Activated naive CD4-positive, alpha-beta T cell treated with anti-CD3 and anti-CD28 coated beads, Interleukin-2, amount 10 ng/mL, durations not matched to agents 7 days and 5 days (primary cell): ENCODE measurements around the gene SELL.
"Not testable (repeated sequence)": the region's sequence is repeated elsewhere in the genome, so short reads cannot be mapped to it uniquely, and the experiment has no call there.

Experiments
- CTCF ChIA-PET: fragments of 350-600 bp; sonication (Branson Sonifier 250); formaldehyde crosslinking; loops from one replicate; lab custom pipeline; 2021; ENCODE audit warnings: antibody characterized with exemption; lab: Charles Lee
- DNase-seq: peaks from one replicate; pipeline ENCODE4 v3.0.0-alpha.2; 2020
- H3K27ac Mint-ChIP-seq: one replicate; pipeline ENCODE4 v1.8.0; 2021; ENCODE audit warnings: mild to moderate bottlenecking, moderate library complexity, mixed read lengths
- H3K27me3 Mint-ChIP-seq: one replicate; pipeline ENCODE4 v1.8.0; 2021; ENCODE audit warnings: mild to moderate bottlenecking, mixed read lengths
- H3K36me3 Mint-ChIP-seq: one replicate; pipeline ENCODE4 v1.8.0; 2021; ENCODE audit warnings: mixed read lengths
- H3K4me1 Mint-ChIP-seq: one replicate; pipeline ENCODE4 v1.8.0; 2021; ENCODE audit warnings: mixed read lengths
- H3K4me3 Mint-ChIP-seq: one replicate; pipeline ENCODE4 v1.8.0; 2021; ENCODE audit warnings: mild to moderate bottlenecking, moderate library complexity, mixed read lengths
- H3K9me3 Mint-ChIP-seq: one replicate; pipeline ENCODE4 v1.8.0; 2021; ENCODE audit warnings: mixed read lengths

The SELL gene

GRCh38 chr1:169670836-169671235 lies 40.6 kb downstream of the SELL start:
- CTCF ChIA-PET, result interaction anchor here (1.0 to 2.6 kb wide), 4 partner anchors 10 to 69 kb away, joined by 3 to 7 read pairs (median 5); no protein-coding TSS in a partner anchor
- H3K27me3 Mint-ChIP-seq, result no peaks in the 10 kb centered on the region
- H3K9me3 Mint-ChIP-seq, result peaks cover 27% of the 10 kb centered on the region
- H3K36me3 Mint-ChIP-seq, result peaks cover 25% of the 10 kb centered on the region
- peaks cover 57% of the 10 kb centered on the region for H3K4me1 Mint-ChIP-seq
- DNase-seq, result no peak
- no peak overlapping the region for H3K4me3 Mint-ChIP-seq
- H3K27ac Mint-ChIP-seq, result peak overlapping the region; percentile 68

- peaks cover 25% of the 10 kb centered on the region for H3K36me3 Mint-ChIP-seq
- not testable (repeated sequence) for H3K27me3 Mint-ChIP-seq, H3K4me3 Mint-ChIP-seq, DNase-seq, H3K27ac Mint-ChIP-seq
- peaks cover 28% of the 10 kb centered on the region for H3K9me3 Mint-ChIP-seq
- CTCF ChIA-PET, result interaction anchor here (1.0 to 2.6 kb wide), 4 partner anchors 10 to 68 kb away, joined by 3 to 7 read pairs (median 5); no protein-coding TSS in a partner anchor
- peaks cover 53% of the 10 kb centered on the region for H3K4me1 Mint-ChIP-seq
These were observed 41.2 kb downstream of the SELL start for GRCh38 chr1:169670244-169670643.

- Mint-ChIP-seq H3K4me3 (peak overlapping the region; percentile 21), H3K4me1 (peaks cover 59% of the 10 kb centered on the region), H3K27ac (peak overlapping the region; percentile 92), H3K36me3 (peaks cover 27% of the 10 kb centered on the region), H3K9me3 (peaks cover 35% of the 10 kb centered on the region)
- CTCF ChIA-PET, result interaction anchor here (0.7 kb wide), 1 partner anchor 26 kb away, joined by 3 read pairs; no protein-coding TSS in a partner anchor
- peak; percentile 40 for DNase-seq
- H3K27me3 Mint-ChIP-seq, result not testable (repeated sequence)
These were observed 43.5 kb downstream of the SELL start for GRCh38 chr1:169667699-169668596.

GRCh38 chr1:169667227-169667639 lies 44.2 kb downstream of the SELL start:
- CTCF ChIA-PET, H3K27me3 Mint-ChIP-seq, DNase-seq: not testable (repeated sequence)
- H3K4me1 Mint-ChIP-seq, result peaks cover 63% of the 10 kb centered on the region
- peak overlapping the region; percentile 21 for H3K4me3 Mint-ChIP-seq
- peak overlapping the region; percentile 92 for H3K27ac Mint-ChIP-seq
- peaks cover 32% of the 10 kb centered on the region for H3K9me3 Mint-ChIP-seq
- H3K36me3 Mint-ChIP-seq, result peaks cover 24% of the 10 kb centered on the region

GRCh38 chr1:169662680-169663079 lies 48.7 kb downstream of the SELL start:
- H3K27ac Mint-ChIP-seq, CTCF ChIA-PET, H3K4me3 Mint-ChIP-seq, DNase-seq, H3K27me3 Mint-ChIP-seq: not testable (repeated sequence)
- Mint-ChIP-seq H3K4me1 (peaks cover 63% of the 10 kb centered on the region), H3K9me3 (peaks cover 44% of the 10 kb centered on the region), H3K36me3 (peaks cover 39% of the 10 kb centered on the region)

- CTCF ChIA-PET, H3K27ac Mint-ChIP-seq, H3K27me3 Mint-ChIP-seq, DNase-seq, H3K4me3 Mint-ChIP-seq: not testable (repeated sequence)
- peaks cover 39% of the 10 kb centered on the region for H3K36me3 Mint-ChIP-seq
- peaks cover 60% of the 10 kb centered on the region for H3K4me1 Mint-ChIP-seq
- H3K9me3 Mint-ChIP-seq, result peaks cover 44% of the 10 kb centered on the region
These were observed 50.4 kb downstream of the SELL start for GRCh38 chr1:169661066-169661465.

- CTCF ChIA-PET, result interaction anchor here (0.9 kb wide), 1 partner anchor 73 kb away, joined by 3 read pairs; the partner anchor contains the start of gene F5
- H3K27ac Mint-ChIP-seq, DNase-seq, H3K27me3 Mint-ChIP-seq, H3K4me3 Mint-ChIP-seq: not testable (repeated sequence)
- Mint-ChIP-seq H3K9me3 (peaks cover 37% of the 10 kb centered on the region), H3K4me1 (peaks cover 64% of the 10 kb centered on the region), H3K36me3 (peaks cover 38% of the 10 kb centered on the region)
These were observed 52.6 kb downstream of the SELL start for GRCh38 chr1:169658777-169659176.

GRCh38 chr1:169653873-169654272 lies 57.5 kb downstream of the SELL start:
- CTCF ChIA-PET, result interaction anchor here (1.5 kb wide), 1 partner anchor 52 kb away, joined by 5 read pairs; no protein-coding TSS in a partner anchor

GRCh38 chr1:169651035-169651434 lies 60.4 kb downstream of the SELL start:
- Mint-ChIP-seq H3K36me3 (peaks cover 25% of the 10 kb centered on the region), H3K9me3 (peaks cover 14% of the 10 kb centered on the region), H3K27ac (no peak overlapping the region), H3K4me1 (peaks cover 35% of the 10 kb centered on the region), H3K4me3 (no peak overlapping the region), H3K27me3 (no peaks in the 10 kb centered on the region)
- CTCF ChIA-PET, result interaction anchor here (1.8 kb wide), 1 partner anchor 49 kb away, joined by 7 read pairs; no protein-coding TSS in a partner anchor
- no peak for DNase-seq

More at GRCh38 chr1:169653873-169654272, 57.5 kb downstream of the SELL start:
- Mint-ChIP-seq H3K4me1 (peaks cover 47% of the 10 kb centered on the region), H3K4me3 (no peak overlapping the region), H3K36me3 (peaks cover 25% of the 10 kb centered on the region), H3K27me3 (no peaks in the 10 kb centered on the region), H3K27ac (no peak overlapping the region), H3K9me3 (peaks cover 15% of the 10 kb centered on the region)
- no peak for DNase-seq

- DNase-seq, result no peak
- H3K27ac Mint-ChIP-seq, result no peak overlapping the region
- peaks cover 30% of the 10 kb centered on the region for H3K4me1 Mint-ChIP-seq
- peaks cover 14% of the 10 kb centered on the region for H3K9me3 Mint-ChIP-seq
- H3K27me3 Mint-ChIP-seq, result no peaks in the 10 kb centered on the region
- peaks cover 25% of the 10 kb centered on the region for H3K36me3 Mint-ChIP-seq
- no peak overlapping the region for H3K4me3 Mint-ChIP-seq
- CTCF ChIA-PET, result interaction anchor here (1.3 to 1.8 kb wide), 2 partner anchors 49 to 66 kb away, joined by 3 to 7 read pairs; no protein-coding TSS in a partner anchor
These were observed 60.9 kb downstream of the SELL start for GRCh38 chr1:169650551-169650950.

- peaks cover 20% of the 10 kb centered on the region for H3K36me3 Mint-ChIP-seq
- no peak overlapping the region for H3K4me3 Mint-ChIP-seq
- H3K27me3 Mint-ChIP-seq, result no peaks in the 10 kb centered on the region
- H3K27ac Mint-ChIP-seq, result no peak overlapping the region
- peaks cover 11% of the 10 kb centered on the region for H3K9me3 Mint-ChIP-seq
- peaks cover 27% of the 10 kb centered on the region for H3K4me1 Mint-ChIP-seq
- DNase-seq, result no peak
- CTCF ChIA-PET, result no interaction called here
These were observed 62.7 kb downstream of the SELL start for GRCh38 chr1:169648709-169649108.

GRCh38 chr1:169648187-169648586 lies 63.2 kb downstream of the SELL start:
- no peak for DNase-seq
- H3K36me3 Mint-ChIP-seq, result peaks cover 19% of the 10 kb centered on the region
- peaks cover 27% of the 10 kb centered on the region for H3K4me1 Mint-ChIP-seq
- H3K4me3 Mint-ChIP-seq, result no peak overlapping the region
- peaks cover 11% of the 10 kb centered on the region for H3K9me3 Mint-ChIP-seq
- no peaks in the 10 kb centered on the region for H3K27me3 Mint-ChIP-seq
- H3K27ac Mint-ChIP-seq, result peak overlapping the region; percentile 31
- CTCF ChIA-PET, result no interaction called here

- Mint-ChIP-seq H3K27ac (no peak overlapping the region), H3K36me3 (peaks cover 19% of the 10 kb centered on the region), H3K9me3 (peaks cover 11% of the 10 kb centered on the region), H3K4me1 (peaks cover 27% of the 10 kb centered on the region), H3K27me3 (no peaks in the 10 kb centered on the region), H3K4me3 (no peak overlapping the region)
- no peak for DNase-seq
- CTCF ChIA-PET, result no interaction called here
These were observed 63.9 kb downstream of the SELL start for GRCh38 chr1:169647512-169647911.

GRCh38 chr1:169644297-169644696 lies 67.1 kb downstream of the SELL start:
- peaks cover 14% of the 10 kb centered on the region for H3K36me3 Mint-ChIP-seq
- H3K4me3 Mint-ChIP-seq, result no peak overlapping the region
- H3K4me1 Mint-ChIP-seq, result peaks cover 19% of the 10 kb centered on the region
- no peaks in the 10 kb centered on the region for H3K27me3 Mint-ChIP-seq
- peaks cover 16% of the 10 kb centered on the region for H3K9me3 Mint-ChIP-seq
- no peak overlapping the region for H3K27ac Mint-ChIP-seq
- no peak for DNase-seq
- CTCF ChIA-PET, result no interaction called here
